Smooth muscle cell (in vitro differentiated cells): ENCODE data around the gene MTHFD1L. TPM values are rescaled to one million over a fixed set of nuclear protein-coding genes. Genes with fewer than 3 reads are reported as not detected.
A peak's percentile ranks its signal among the peaks of the same experiment; 100 is the strongest.

Source experiments
- DNase-seq: peaks from one replicate; lab custom pipeline; 2025; ENCODE audit not compliant: unreplicated experiment; lab: John Stamatoyannopoulos, UW
- H2AFZ ChIP-seq: fragments of 200-600 bp; sonication (generic); 2 replicates; pipeline ENCODE4 v1.6.0; 2016; ENCODE audit warnings: antibody characterized with exemption, low read depth, mild to moderate bottlenecking
- H3F3A ChIP-seq: fragments of 200-600 bp; sonication (generic); 2 replicates; pipeline ENCODE4 v1.6.0; 2017; ENCODE audit warnings: antibody characterized with exemption, low read depth
- H3K27ac ChIP-seq: fragments of 200-600 bp; sonication (generic); 2 replicates; pipeline ENCODE4 v1.5.1; 2016; ENCODE audit warnings: low read depth, mild to moderate bottlenecking
- H3K27me3 ChIP-seq: fragments of 200-600 bp; sonication (generic); 2 replicates; pipeline ENCODE4 v1.6.1; 2016; ENCODE audit warnings: low read depth, mild to moderate bottlenecking
- H3K36me3 ChIP-seq: fragments of 200-600 bp; sonication (generic); 2 replicates; pipeline ENCODE4 v1.5.1; 2016; ENCODE audit warnings: low read depth
- H3K4me1 ChIP-seq: fragments of 200-600 bp; sonication (generic); 2 replicates; pipeline ENCODE4 v1.5.1; 2016; ENCODE audit warnings: low read depth
- H3K4me2 ChIP-seq: fragments of 200-600 bp; sonication (generic); 2 replicates; pipeline ENCODE4 v1.6.0; 2016; ENCODE audit warnings: mild to moderate bottlenecking
- H3K4me3 ChIP-seq: fragments of 200-600 bp; sonication (generic); 2 replicates; pipeline ENCODE4 v1.5.1; 2016; ENCODE audit warnings: mild to moderate bottlenecking
- H3K79me2 ChIP-seq: fragments of 200-600 bp; sonication (generic); 2 replicates; pipeline ENCODE4 v1.6.0; 2016; ENCODE audit warnings: low read depth, mild to moderate bottlenecking
- H3K9ac ChIP-seq: fragments of 200-600 bp; sonication (generic); 2 replicates; pipeline ENCODE4 v1.6.0; 2016; ENCODE audit warnings: low read depth
- H3K9me3 ChIP-seq: fragments of 200-600 bp; sonication (generic); replicated peaks from 2 replicates; pipeline ENCODE4 v1.5.1; 2016; ENCODE audit warnings: low read depth
- H4K20me1 ChIP-seq: fragments of 200-600 bp; sonication (generic); 2 replicates; pipeline ENCODE4 v1.6.0; 2016; ENCODE audit warnings: low read depth
- CTCF ChIP-seq: fragments of 200-600 bp; sonication (generic); IDR thresholded peaks from 2 replicates; pipeline ENCODE4 v1.5.1; 2017; ENCODE audit warnings: borderline replicate concordance, mild to moderate bottlenecking, antibody characterized with exemption; ENCODE audit not compliant: insufficient read depth, poor library complexity, severe bottlenecking
- WGBS: methylation state at CpG from one replicate; pipeline ENCODE4 v1.1.7; 2016; ENCODE audit warnings: low lambda C conversion rate; 5-methylcytosine and 5-hydroxymethylcytosine counted together
- polyA plus RNA-seq: library from polyadenylated mRNA; unstranded; fragments of >200 nt; fragmentation: Nextera tagmentation; extraction: Ambion mirVana; gene quantifications from 2 replicates; pipeline ENCODE4 v1.2.1, GENCODE V29; 2016
- total RNA-seq: library from RNA; depleted of rRNA; stranded (reverse); fragments of >200 nt; gene quantifications from 2 replicates; pipeline ENCODE4 v1.2.3, GENCODE V29; 2014

MTHFD1L gene
- total and polyA plus RNA-seq, 2 experiments from 2014 or later, result 35.9 to 46.2 TPM

- no peaks in the 10 kb centered on the region for H4K20me1 ChIP-seq
- DNase-seq, result no peak
- no peaks in the 10 kb centered on the region for H3K9me3 ChIP-seq
- H3K27ac ChIP-seq, result peak overlapping the region; percentile 85
- no peaks in the 10 kb centered on the region for H3K79me2 ChIP-seq
- WGBS, result 79% methylated on average over 12 of the region's 12 CpGs
- no peaks in the 10 kb centered on the region for H3K27me3 ChIP-seq
- no peaks in the 10 kb centered on the region for H3K36me3 ChIP-seq
- H3F3A ChIP-seq, result peaks cover 7% of the 10 kb centered on the region
- H3K4me2 ChIP-seq, result no peak overlapping the region
- TF ChIP-seq CTCF, result no peak
- H3K9ac ChIP-seq, result no peak overlapping the region
- no peak overlapping the region for H2AFZ ChIP-seq
- H3K4me3 ChIP-seq, result no peak overlapping the region
- H3K4me1 ChIP-seq, result peaks cover 6% of the 10 kb centered on the region
Measured at GRCh38 chr6:151059612-151060095, 194.2 kb downstream of the MTHFD1L start.

- DNase-seq, result no peak
- Histone ChIP-seq H3K4me3 (no peak overlapping the region), H3K36me3 (no peaks in the 10 kb centered on the region), H3F3A (peaks cover 7% of the 10 kb centered on the region), H3K27ac (peak overlapping the region; percentile 85), H3K79me2 (no peaks in the 10 kb centered on the region), H3K27me3 (no peaks in the 10 kb centered on the region), H2AFZ (no peak overlapping the region), H3K4me1 (peaks cover 6% of the 10 kb centered on the region), H3K9me3 (no peaks in the 10 kb centered on the region), H3K4me2 (no peak overlapping the region), H3K9ac (peak overlapping the region; percentile 40), H4K20me1 (no peaks in the 10 kb centered on the region)
- no peak for TF ChIP-seq CTCF
- WGBS, result 69% methylated on average over 8 of the region's 8 CpGs
Measured at GRCh38 chr6:151060096-151060765, 194.7 kb downstream of the MTHFD1L start.

- peak overlapping the region; percentile 85 for H3K27ac ChIP-seq
- H3F3A ChIP-seq, result peaks cover 7% of the 10 kb centered on the region
- peak overlapping the region; percentile 40 for H3K9ac ChIP-seq
- H4K20me1 ChIP-seq, result no peaks in the 10 kb centered on the region
- H3K4me1 ChIP-seq, result peaks cover 6% of the 10 kb centered on the region
- H2AFZ ChIP-seq, result no peak overlapping the region
- H3K79me2 ChIP-seq, result no peaks in the 10 kb centered on the region
- no peak overlapping the region for H3K4me2 ChIP-seq
- 90% methylated on average over 10 of the region's 10 CpGs for WGBS
- H3K9me3 ChIP-seq, result no peaks in the 10 kb centered on the region
- no peaks in the 10 kb centered on the region for H3K27me3 ChIP-seq
- H3K4me3 ChIP-seq, result no peak overlapping the region
- TF ChIP-seq CTCF, result no peak
- H3K36me3 ChIP-seq, result no peaks in the 10 kb centered on the region
- DNase-seq, result no peak
Measured at GRCh38 chr6:151060766-151061531, 195.4 kb downstream of the MTHFD1L start.
